Activated T-helper 2 cell treated with anti-CD3 and anti-CD28 coated beads, Interferon-gamma antibody, Interleukin-2, Interleukin-4, amounts not matched to agents 10 μg/mL and 5 μg/mL and 100 μg/mL, durations not matched to agents 14 hours and 24 hours and 36 hours (primary cell): Measurements from ENCODE around the gene HYAL4. TPM values are rescaled to one million over a fixed set of nuclear protein-coding genes. Genes with fewer than 3 reads are reported as not detected.
"Not testable (repeated sequence)": the region's sequence is repeated elsewhere in the genome, so short reads cannot be mapped to it uniquely, and the experiment has no call there.

Source experiments
- DNase-seq: peaks from one replicate; pipeline ENCODE4 v3.0.0; 2021; ENCODE audit warnings: low spot score
- H3K27ac Mint-ChIP-seq: one replicate; pipeline ENCODE4 v1.8.0; 2021; ENCODE audit warnings: mixed read lengths
- H3K27me3 Mint-ChIP-seq: one replicate; pipeline ENCODE4 v1.8.0; 2021; ENCODE audit warnings: low read depth, mixed read lengths
- H3K36me3 Mint-ChIP-seq: one replicate; pipeline ENCODE4 v1.8.0; 2021; ENCODE audit warnings: low read depth, mixed read lengths
- H3K4me1 Mint-ChIP-seq: one replicate; pipeline ENCODE4 v1.8.0; 2021; ENCODE audit warnings: low read depth, mixed read lengths
- H3K4me3 Mint-ChIP-seq: one replicate; pipeline ENCODE4 v1.8.0; 2021; ENCODE audit warnings: low read depth, mild to moderate bottlenecking, moderate library complexity, mixed read lengths
- H3K9me3 Mint-ChIP-seq: one replicate; pipeline ENCODE4 v1.8.0; 2021; ENCODE audit warnings: mixed read lengths
- intact Hi-C: fragments of 100-400 bp; cut with micrococcal nuclease; formaldehyde crosslinking; loops from one replicate; pipeline ENCODE4 v1.15.1; 2023
- total RNA-seq: library from RNA; stranded (reverse); gene quantifications from 2 replicates; pipeline ENCODE4 v1.2.3, GENCODE V29; 2022

The HYAL4 gene
- total RNA-seq, 1 donor from 2014 or later = not detected

DNA sequence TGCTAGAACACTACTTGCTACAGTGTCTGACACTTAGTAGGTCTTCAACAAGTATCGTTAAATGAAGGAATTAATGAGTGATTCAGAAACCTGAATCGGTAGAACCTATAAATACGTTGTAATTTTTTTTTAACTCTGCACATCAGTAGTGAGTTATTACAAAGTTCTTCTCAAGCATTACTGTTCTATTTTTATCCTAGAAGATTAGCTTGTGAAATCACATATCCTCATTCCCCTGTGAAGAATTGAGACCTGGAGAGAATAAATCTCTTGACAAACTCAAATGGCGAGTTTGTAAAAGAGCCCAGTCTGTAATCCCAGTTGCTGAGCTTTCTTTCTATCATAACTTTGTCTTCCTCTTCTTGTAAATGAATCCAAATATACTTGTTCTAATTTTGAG, 34.7 kb downstream of the HYAL4 start:
- Mint-ChIP-seq H3K4me3 (no peak overlapping the region), H3K27ac (no peak overlapping the region), H3K27me3 (no peaks in the 10 kb centered on the region), H3K9me3 (no peaks in the 10 kb centered on the region), H3K4me1 (no peaks in the 10 kb centered on the region), H3K36me3 (no peaks in the 10 kb centered on the region)
- no peak for DNase-seq
- intact Hi-C loops = no loop called here

- H3K27me3 Mint-ChIP-seq = no peaks in the 10 kb centered on the region
- H3K4me3 Mint-ChIP-seq = no peak overlapping the region
- no peaks in the 10 kb centered on the region for H3K4me1 Mint-ChIP-seq
- DNase-seq = no peak
- intact Hi-C loops = no loop called here
- H3K9me3 Mint-ChIP-seq = no peaks in the 10 kb centered on the region
- H3K36me3 Mint-ChIP-seq = no peaks in the 10 kb centered on the region
- no peak overlapping the region for H3K27ac Mint-ChIP-seq
These were observed 36.3 kb downstream of the HYAL4 start for GRCh38 chr7:123881300-123881699.

- Mint-ChIP-seq H3K4me3 (no peak overlapping the region), H3K4me1 (no peaks in the 10 kb centered on the region), H3K27ac (no peak overlapping the region), H3K27me3 (no peaks in the 10 kb centered on the region), H3K9me3 (no peaks in the 10 kb centered on the region), H3K36me3 (no peaks in the 10 kb centered on the region)
- no peak for DNase-seq
- intact Hi-C loops = no loop called here
These were observed 38.2 kb downstream of the HYAL4 start for GRCh38 chr7:123883154-123883553.

- no peak for DNase-seq
- Mint-ChIP-seq H3K9me3 (no peaks in the 10 kb centered on the region), H3K36me3 (no peaks in the 10 kb centered on the region), H3K27me3 (no peaks in the 10 kb centered on the region), H3K4me1 (peaks cover 1% of the 10 kb centered on the region), H3K27ac (no peak overlapping the region), H3K4me3 (no peak overlapping the region)
- intact Hi-C loops = no loop called here
These were observed 43.2 kb downstream of the HYAL4 start for GRCh38 chr7:123888192-123888591.

GRCh38 chr7:123894753-123895152, 49.8 kb downstream of the HYAL4 start:
- H3K9me3 Mint-ChIP-seq, H3K4me3 Mint-ChIP-seq, DNase-seq, intact Hi-C loops, H3K36me3 Mint-ChIP-seq, H3K27ac Mint-ChIP-seq, H3K27me3 Mint-ChIP-seq, H3K4me1 Mint-ChIP-seq: not testable (repeated sequence)

DNA sequence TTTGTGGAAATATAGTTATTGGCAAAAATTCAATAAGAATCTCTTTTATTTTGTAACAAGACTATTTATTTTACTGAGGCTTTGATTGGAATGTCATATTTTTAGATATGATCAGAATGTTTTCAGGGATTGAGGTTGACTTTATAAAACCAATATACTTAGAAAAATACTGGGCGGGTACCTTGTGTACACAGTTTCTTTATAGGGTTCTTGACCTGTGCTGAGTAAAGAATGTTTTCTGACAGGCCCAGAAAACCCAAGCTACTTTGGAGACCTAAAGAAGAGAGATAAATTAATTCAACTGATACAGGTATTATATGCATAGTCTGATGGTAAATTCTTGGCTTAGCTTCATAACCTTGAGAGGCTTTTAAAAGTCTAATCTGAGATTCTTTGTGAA, 56.1 kb downstream of the HYAL4 start:
- no peak for DNase-seq
- Mint-ChIP-seq H3K36me3 (no peaks in the 10 kb centered on the region), H3K9me3 (no peaks in the 10 kb centered on the region), H3K27ac (no peak overlapping the region), H3K4me3 (no peak overlapping the region), H3K4me1 (no peaks in the 10 kb centered on the region), H3K27me3 (no peaks in the 10 kb centered on the region)
- intact Hi-C loops = no loop called here

DNA sequence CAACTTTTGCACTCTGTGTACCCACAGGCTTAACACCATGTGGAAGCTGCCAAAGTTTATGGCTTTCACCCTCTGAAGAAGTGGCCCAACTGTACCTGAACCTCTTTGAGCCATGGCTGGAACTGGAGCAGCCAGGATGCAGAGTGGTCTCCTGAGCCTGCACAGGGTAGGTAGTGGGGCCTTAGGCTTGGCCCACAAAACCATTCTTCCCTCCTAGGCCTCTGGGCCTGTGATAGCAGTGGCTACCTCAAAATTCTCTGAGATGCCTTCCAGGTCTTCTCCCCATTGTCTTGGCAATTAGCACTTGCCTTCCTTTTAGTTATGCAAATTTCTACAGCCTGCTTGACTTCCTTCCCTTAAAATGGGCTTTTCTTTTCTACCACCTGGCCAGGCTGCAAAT, 60.7 kb downstream of the HYAL4 start:
- DNase-seq = no peak
- Mint-ChIP-seq H3K9me3 (no peaks in the 10 kb centered on the region), H3K4me1 (no peaks in the 10 kb centered on the region), H3K36me3 (no peaks in the 10 kb centered on the region), H3K4me3 (no peak overlapping the region), H3K27me3 (no peaks in the 10 kb centered on the region), H3K27ac (no peak overlapping the region)
- intact Hi-C loops = no loop called here

DNA sequence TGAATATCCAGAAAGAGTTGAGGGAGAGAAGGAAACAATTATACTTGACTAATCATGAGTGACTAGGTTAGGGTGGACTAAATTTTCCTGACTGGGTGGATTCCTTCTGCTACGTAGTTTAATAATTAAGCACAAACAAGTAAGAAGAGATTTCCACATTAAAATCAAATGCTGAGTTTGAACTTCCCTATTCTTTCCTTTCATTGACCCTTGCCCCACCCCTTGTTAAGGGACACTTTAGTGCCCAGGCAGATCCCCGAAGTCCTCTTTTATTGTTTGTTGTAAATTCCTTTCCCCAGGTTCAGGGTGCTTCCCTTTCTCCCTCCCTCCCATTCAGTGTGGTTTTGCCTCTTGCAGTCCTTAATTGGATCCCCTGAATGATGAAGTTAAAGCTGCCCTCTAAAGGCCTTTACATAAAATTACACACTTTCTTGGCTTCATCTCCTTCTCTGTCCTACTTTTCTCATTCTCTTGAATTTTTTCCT, 71.3 kb downstream of the HYAL4 start:
- Mint-ChIP-seq H3K27me3 (no peaks in the 10 kb centered on the region), H3K4me1 (no peaks in the 10 kb centered on the region), H3K27ac (no peak overlapping the region), H3K36me3 (no peaks in the 10 kb centered on the region), H3K9me3 (no peaks in the 10 kb centered on the region), H3K4me3 (no peak overlapping the region)
- intact Hi-C loops = no loop called here
- DNase-seq = no peak

- no peaks in the 10 kb centered on the region for H3K4me1 Mint-ChIP-seq
- H3K36me3 Mint-ChIP-seq = no peaks in the 10 kb centered on the region
- intact Hi-C loops = no loop called here
- no peaks in the 10 kb centered on the region for H3K9me3 Mint-ChIP-seq
- no peak overlapping the region for H3K27ac Mint-ChIP-seq
- H3K4me3 Mint-ChIP-seq = no peak overlapping the region
- H3K27me3 Mint-ChIP-seq = no peaks in the 10 kb centered on the region
- DNase-seq = no peak
These were observed 72.9 kb downstream of the HYAL4 start for GRCh38 chr7:123917878-123918277.

DNA sequence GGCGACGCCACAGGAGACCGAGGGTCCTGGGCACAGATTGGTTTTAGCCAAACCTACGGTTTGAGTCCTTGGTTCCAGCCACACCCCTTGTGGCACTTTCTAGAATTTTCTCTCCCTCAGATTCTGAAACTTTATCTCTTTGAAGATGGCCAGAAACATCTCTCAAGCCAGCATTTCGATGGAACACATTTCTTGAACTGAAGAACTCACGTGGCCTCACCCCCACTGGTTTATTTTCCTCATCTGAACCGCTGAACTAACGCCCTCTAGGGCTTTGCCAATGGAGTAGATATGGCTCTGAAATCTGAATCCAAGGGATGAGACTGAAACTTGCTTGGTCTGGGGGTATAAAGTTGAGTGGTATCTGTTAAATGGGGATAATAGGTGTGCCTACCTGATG, 73.3 kb downstream of the HYAL4 start:
- H3K27me3 Mint-ChIP-seq = no peaks in the 10 kb centered on the region
- no peak for DNase-seq
- H3K9me3 Mint-ChIP-seq = no peaks in the 10 kb centered on the region
- no peak overlapping the region for H3K4me3 Mint-ChIP-seq
- no peaks in the 10 kb centered on the region for H3K36me3 Mint-ChIP-seq
- H3K27ac Mint-ChIP-seq = no peak overlapping the region
- intact Hi-C loops = no loop called here
- no peaks in the 10 kb centered on the region for H3K4me1 Mint-ChIP-seq

DNA sequence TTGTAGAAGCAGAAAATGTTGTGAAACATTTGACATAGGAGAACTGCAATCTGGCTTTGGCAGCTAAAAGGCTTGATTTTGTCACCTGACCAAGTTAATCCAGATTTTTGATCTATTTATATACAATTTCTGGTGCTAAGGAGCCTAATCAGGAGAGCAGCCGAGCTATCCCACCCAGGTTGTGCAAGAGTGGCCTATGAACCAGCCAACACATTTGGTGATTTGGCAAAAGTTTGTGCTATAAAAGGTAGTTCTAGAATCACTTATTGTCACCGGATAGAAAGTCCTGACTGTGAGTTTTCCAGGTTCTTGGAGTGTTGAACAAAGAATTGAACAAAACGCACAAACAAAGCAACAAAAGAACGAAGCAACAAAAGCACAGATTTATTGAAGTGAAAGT, 78.6 kb downstream of the HYAL4 start:
- Mint-ChIP-seq H3K4me3 (no peak overlapping the region), H3K27ac (no peak overlapping the region), H3K36me3 (no peaks in the 10 kb centered on the region), H3K9me3 (no peaks in the 10 kb centered on the region), H3K27me3 (no peaks in the 10 kb centered on the region), H3K4me1 (no peaks in the 10 kb centered on the region)
- intact Hi-C loops = no loop called here
- DNase-seq = no peak

- H3K4me3 Mint-ChIP-seq = no peak within 1 kb of the TSS
- no peaks in the 10 kb centered on the region for H3K9me3 Mint-ChIP-seq
- H3K4me1 Mint-ChIP-seq = no peaks in the 10 kb centered on the region
- H3K27ac Mint-ChIP-seq = no peak within 1 kb of the TSS
- intact Hi-C loops = no loop called here
- no peaks in the 10 kb centered on the region for H3K36me3 Mint-ChIP-seq
- DNase-seq = no peak
- no peaks in the 10 kb centered on the region for H3K27me3 Mint-ChIP-seq
These were observed 80.0 kb downstream of the HYAL4 start, which contains the start of gene SPAM1 for GRCh38 chr7:123924941-123925340. Gene SPAM1 (plus strand): TSS chr7:123925241. CDS start chr7:123953571, 28,330 bp downstream.
